H9 (cell line): ENCODE data around the gene NOL9. TPM values are rescaled to one million over a fixed set of nuclear protein-coding genes. Genes with fewer than 3 reads are reported as not detected.
A peak's percentile ranks its signal among the peaks of the same experiment; 100 is the strongest.

Experiments
- DNase-seq: peaks from one replicate; pipeline ENCODE4 v3.0.0-alpha.2; 2017
- H2AFZ ChIP-seq: one replicate; pipeline ENCODE4 v1.6.1; 2013; ENCODE audit warnings: mild to moderate bottlenecking, low read length, control low read depth, moderate library complexity
- H2AK5ac ChIP-seq: 2 replicates; pipeline ENCODE4 v1.6.1; 2013; ENCODE audit warnings: low read length, control low read depth, mixed read lengths; ENCODE audit not compliant: insufficient read length
- H2BK120ac ChIP-seq: one replicate; pipeline ENCODE4 v1.6.1; 2013; ENCODE audit warnings: low read depth, mild to moderate bottlenecking, low read length, control low read depth, inconsistent platforms; ENCODE audit not compliant: poor library complexity, severe bottlenecking
- H2BK12ac ChIP-seq: 2 replicates; pipeline ENCODE4 v1.6.1; 2013; ENCODE audit warnings: low read length, control low read depth, mixed read lengths, low read depth; ENCODE audit not compliant: insufficient read length
- H2BK15ac ChIP-seq: 2 replicates; pipeline ENCODE4 v1.6.1; 2013; ENCODE audit warnings: low read depth, low read length, control low read depth
- H2BK20ac ChIP-seq: one replicate; pipeline ENCODE4 v1.6.1; 2013; ENCODE audit warnings: low read depth, mild to moderate bottlenecking, low read length, control low read depth, inconsistent platforms; ENCODE audit not compliant: poor library complexity, severe bottlenecking
- H2BK5ac ChIP-seq: 2 replicates; pipeline ENCODE4 v1.6.1; 2013; ENCODE audit warnings: low read length, control low read depth, mixed read lengths; ENCODE audit not compliant: insufficient read length
- H3K14ac ChIP-seq: 2 replicates; pipeline ENCODE4 v1.6.1; 2013; ENCODE audit warnings: low read length, control low read depth; ENCODE audit not compliant: insufficient read depth
- H3K18ac ChIP-seq: 2 replicates; pipeline ENCODE4 v1.6.1; 2013; ENCODE audit warnings: low read depth, mild to moderate bottlenecking, mixed read lengths, low read length, control low read depth; ENCODE audit not compliant: insufficient read length
- H3K23ac ChIP-seq: 2 replicates; pipeline ENCODE4 v1.6.1; 2013; ENCODE audit warnings: low read length, control low read depth, mixed read lengths, low read depth; ENCODE audit not compliant: insufficient read length
- H3K23me2 ChIP-seq: 2 replicates; pipeline ENCODE4 v1.6.1; 2013; ENCODE audit warnings: low read depth, mild to moderate bottlenecking, mixed read lengths, low read length, control low read depth; ENCODE audit not compliant: insufficient read length, poor library complexity, severe bottlenecking
- H3K27ac ChIP-seq: 2 replicates; pipeline ENCODE4 v1.5.1; 2013; ENCODE audit warnings: low read length, control low read depth, mixed read lengths, low read depth; ENCODE audit not compliant: insufficient read length
- H3K27me3 ChIP-seq: 2 replicates; pipeline ENCODE4 v1.6.1; 2013; ENCODE audit warnings: low read length, control low read depth, inconsistent platforms; ENCODE audit not compliant: insufficient read depth
- H3K4ac ChIP-seq: 2 replicates; pipeline ENCODE4 v1.6.1; 2013; ENCODE audit warnings: low read depth, mild to moderate bottlenecking, control low read depth, inconsistent platforms, low read length, moderate library complexity
- H3K4me1 ChIP-seq: 2 replicates; pipeline ENCODE4 v1.6.1; 2013; ENCODE audit warnings: low read length, control low read depth, inconsistent platforms; ENCODE audit not compliant: insufficient read depth
- H3K4me2 ChIP-seq: 2 replicates; pipeline ENCODE4 v1.6.1; 2013; ENCODE audit warnings: low read length, control low read depth, mixed read lengths; ENCODE audit not compliant: insufficient read length, insufficient read depth
- H3K56ac ChIP-seq: 2 replicates; pipeline ENCODE4 v1.6.1; 2013; ENCODE audit warnings: low read depth, mild to moderate bottlenecking, mixed read lengths, low read length, control low read depth; ENCODE audit not compliant: insufficient read length
- H3K79me1 ChIP-seq: 2 replicates; pipeline ENCODE4 v1.6.1; 2013; ENCODE audit warnings: low read depth, mild to moderate bottlenecking, moderate library complexity, low read length, control low read depth, inconsistent platforms; ENCODE audit not compliant: insufficient read depth, poor library complexity, severe bottlenecking
- H3K79me2 ChIP-seq: 2 replicates; pipeline ENCODE4 v1.6.1; 2013; ENCODE audit warnings: low read length, control low read depth, inconsistent platforms; ENCODE audit not compliant: insufficient read depth
- H3K9ac ChIP-seq: 2 replicates; pipeline ENCODE4 v1.6.1; 2013; ENCODE audit warnings: low read length, control low read depth, mixed read lengths; ENCODE audit not compliant: insufficient read length; ENCODE audit errors: extremely low read depth
- H3K9me3 ChIP-seq: one replicate; pipeline ENCODE4 v1.6.1; 2013; ENCODE audit warnings: low read depth, low read length, inconsistent platforms; ENCODE audit not compliant: control insufficient read depth
- H3T11ph ChIP-seq: one replicate; pipeline ENCODE4 v1.6.1; 2013; ENCODE audit warnings: mild to moderate bottlenecking, low read length, control low read depth, inconsistent platforms
- H4K20me1 ChIP-seq: one replicate; pipeline ENCODE4 v1.6.1; 2013; ENCODE audit not compliant: control insufficient read depth, insufficient read length, insufficient read depth
- H4K5ac ChIP-seq: 2 replicates; pipeline ENCODE4 v1.6.1; 2013; ENCODE audit warnings: low read depth, mild to moderate bottlenecking, mixed read lengths, low read length, control low read depth; ENCODE audit not compliant: insufficient read length
- H4K8ac ChIP-seq: replicated peaks from 2 replicates; pipeline ENCODE4 v1.6.1; 2013; ENCODE audit warnings: low read length, control low read depth, mixed read lengths, low read depth; ENCODE audit not compliant: insufficient read length
- H4K91ac ChIP-seq: 2 replicates; pipeline ENCODE4 v1.6.1; 2013; ENCODE audit warnings: low read depth, mild to moderate bottlenecking, moderate library complexity, mixed read lengths, low read length, control low read depth; ENCODE audit not compliant: insufficient read length
- H3K27ac Mint-ChIP-seq, 3 experiments: 2 replicates in 2 of 3; 3 replicates in 1 of 3; pipeline ENCODE4 v1.8.0; 2020 to 2021; ENCODE audit warnings: mixed read lengths in 3 of 3, mild to moderate bottlenecking in 1 of 3, moderate library complexity in 1 of 3
- H3K27me3 Mint-ChIP-seq: 2 replicates; pipeline ENCODE4 v1.8.0; 2021; ENCODE audit warnings: low read depth, mild to moderate bottlenecking, moderate library complexity, mixed read lengths
- H3K36me3 Mint-ChIP-seq, 3 experiments: 2 replicates in 2 of 3; 3 replicates in 1 of 3; pipeline ENCODE4 v1.8.0; 2020 to 2021; ENCODE audit warnings: low read depth in 3 of 3, mixed read lengths in 3 of 3; ENCODE audit not compliant: insufficient read depth in 1 of 3
- H3K4me1 Mint-ChIP-seq, 2 experiments: 2 replicates each; pipeline ENCODE4 v1.8.0; 2020; ENCODE audit warnings: mixed read lengths in 2 of 2
- H3K4me3 Mint-ChIP-seq, 2 experiments: 2 replicates in 1 of 2; 3 replicates in 1 of 2; pipeline ENCODE4 v1.8.0; 2020 to 2021; ENCODE audit warnings: mild to moderate bottlenecking in 2 of 2, mixed read lengths in 2 of 2, moderate library complexity in 1 of 2
- H3K9me3 Mint-ChIP-seq, 2 experiments: 2 replicates in 1 of 2; 3 replicates in 1 of 2; pipeline ENCODE4 v1.8.0; 2020; ENCODE audit warnings: mild to moderate bottlenecking in 2 of 2, mixed read lengths in 2 of 2, moderate library complexity in 1 of 2
- WGBS: extraction: QIAGEN DNeasy Blood & Tissue Kit; methylation state at CpG from one replicate; pipeline ENCODE4 v1.1.7; 2013; ENCODE audit warnings: missing lambda C conversion rate, low lambda C conversion rate, mixed read lengths; ENCODE audit not compliant: insufficient read length; ENCODE audit errors: extremely low coverage; 5-methylcytosine and 5-hydroxymethylcytosine counted together
- total RNA-seq: library from RNA; stranded (reverse); gene quantifications from 2 replicates; pipeline ENCODE4 v1.2.1, GENCODE V29; 2021
- TF ChIP-seq, protein P1 (sequence below): fragments of 200-600 bp; sonication (generic); conservative IDR thresholded peaks from 3 replicates; pipeline ENCODE4 v1.8.0; 2021; ENCODE audit warnings: antibody characterized with exemption, mild to moderate bottlenecking

Gene NOL9
- total RNA-seq, 1 experiment from 2014 or later = 50.4 TPM

GRCh38 chr1:6580593-6581409, 26.5 kb upstream of the NOL9 start:
- no peaks in the 10 kb centered on the region for H3K27me3 ChIP-seq
- H3K9me3 Mint-ChIP-seq = no peaks in the 10 kb centered on the region; a peak in 1 of 5 replicates
- no peak overlapping the region for H4K5ac ChIP-seq
- peaks cover 6% of the 10 kb centered on the region for H3K27me3 Mint-ChIP-seq
- no peak overlapping the region for H2BK15ac ChIP-seq
- H3K56ac ChIP-seq = no peak overlapping the region
- H2BK120ac ChIP-seq = no peak overlapping the region
- H3K4me2 ChIP-seq = peak overlapping the region; percentile 60
- no peak overlapping the region for H3K14ac ChIP-seq
- no peak overlapping the region for H3K23ac ChIP-seq
- H3K36me3 Mint-ChIP-seq = peaks cover 0 to 14% (median 2%) of the 10 kb centered on the region in 3 experiments; a peak in 4 of 7 replicates
- H3K27ac ChIP-seq = no peak overlapping the region
- no peak overlapping the region for H3K4ac ChIP-seq
- H4K8ac ChIP-seq = no peak overlapping the region
- H3K4me1 Mint-ChIP-seq = peaks cover 15 to 18% of the 10 kb centered on the region in 2 experiments
- H3K18ac ChIP-seq = no peak overlapping the region
- peak overlapping the region in 2 of 3 experiments; percentile 82; a peak in 3 of 7 replicates for H3K27ac Mint-ChIP-seq
- no peak for DNase-seq
- H2AK5ac ChIP-seq = no peak overlapping the region
- H2BK20ac ChIP-seq = no peak overlapping the region
- H4K20me1 ChIP-seq = no peaks in the 10 kb centered on the region
- WGBS = no CpG with 5 or more reads among the region's 19 CpGs
- H2BK5ac ChIP-seq = no peak overlapping the region
- peaks cover 7% of the 10 kb centered on the region for H3K23me2 ChIP-seq
- H3K79me2 ChIP-seq = no peaks in the 10 kb centered on the region
- TF ChIP-seq, protein P1, sequence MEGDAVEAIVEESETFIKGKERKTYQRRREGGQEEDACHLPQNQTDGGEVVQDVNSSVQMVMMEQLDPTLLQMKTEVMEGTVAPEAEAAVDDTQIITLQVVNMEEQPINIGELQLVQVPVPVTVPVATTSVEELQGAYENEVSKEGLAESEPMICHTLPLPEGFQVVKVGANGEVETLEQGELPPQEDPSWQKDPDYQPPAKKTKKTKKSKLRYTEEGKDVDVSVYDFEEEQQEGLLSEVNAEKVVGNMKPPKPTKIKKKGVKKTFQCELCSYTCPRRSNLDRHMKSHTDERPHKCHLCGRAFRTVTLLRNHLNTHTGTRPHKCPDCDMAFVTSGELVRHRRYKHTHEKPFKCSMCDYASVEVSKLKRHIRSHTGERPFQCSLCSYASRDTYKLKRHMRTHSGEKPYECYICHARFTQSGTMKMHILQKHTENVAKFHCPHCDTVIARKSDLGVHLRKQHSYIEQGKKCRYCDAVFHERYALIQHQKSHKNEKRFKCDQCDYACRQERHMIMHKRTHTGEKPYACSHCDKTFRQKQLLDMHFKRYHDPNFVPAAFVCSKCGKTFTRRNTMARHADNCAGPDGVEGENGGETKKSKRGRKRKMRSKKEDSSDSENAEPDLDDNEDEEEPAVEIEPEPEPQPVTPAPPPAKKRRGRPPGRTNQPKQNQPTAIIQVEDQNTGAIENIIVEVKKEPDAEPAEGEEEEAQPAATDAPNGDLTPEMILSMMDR = peak; percentile 37; the same call in 2 of the 3 replicates
- H3K9ac ChIP-seq = no peak overlapping the region
- H2BK12ac ChIP-seq = no peak overlapping the region
- H3T11ph ChIP-seq = no peak overlapping the region
- peak overlapping the region; percentile 92 to 95 for H3K4me3 Mint-ChIP-seq
- peaks cover 4% of the 10 kb centered on the region for H3K79me1 ChIP-seq
- H3K4me1 ChIP-seq = no peaks in the 10 kb centered on the region; the same call in 1 of the 2 replicates
- H2AFZ ChIP-seq = no peak overlapping the region
- no peaks in the 10 kb centered on the region for H3K9me3 ChIP-seq
- H4K91ac ChIP-seq = no peak overlapping the region
